Measurements from ENCODE around the gene KCNIP3.

KCNIP3 gene

GRCh38 chr2:95265182-95265581 is 32.0 kb upstream of the KCNIP3 start:
- ATAC-seq, result no peak
- TF ChIP-seq OSR1 (CRISPR knock-in tag; IDR thresholded peaks at IDR 0.05) (no peak), ARNTL (CRISPR knock-in tag; IDR thresholded peaks at IDR 0.05; ENCODE audit: borderline replicate concordance, low read depth) (no peak), GLIS3 (CRISPR knock-in tag; IDR thresholded peaks at IDR 0.05) (no peak), ISL1 (CRISPR knock-in tag; IDR thresholded peaks at IDR 0.05) (no peak), BACH2 (CRISPR knock-in tag; IDR thresholded peaks at IDR 0.05; ENCODE audit: borderline replicate concordance) (no peak), POU6F1 (CRISPR knock-in tag; IDR thresholded peaks at IDR 0.05; ENCODE audit: borderline replicate concordance, low read depth) (no peak), TOX (CRISPR knock-in tag; IDR thresholded peaks at IDR 0.05; ENCODE audit: borderline replicate concordance) (no peak), PPARA (CRISPR knock-in tag; IDR thresholded peaks at IDR 0.05; ENCODE audit: borderline replicate concordance) (no peak), SNAI2 (CRISPR knock-in tag; IDR thresholded peaks at IDR 0.05) (no peak), ZNF565 (CRISPR knock-in tag; conservative IDR thresholded peaks at IDR 0.05; ENCODE audit: low read depth) (no peak), ZNF70 (CRISPR knock-in tag; IDR thresholded peaks at IDR 0.05) (no peak), TSHZ2 (CRISPR knock-in tag; IDR thresholded peaks at IDR 0.05) (no peak), CREB5 (CRISPR knock-in tag; IDR thresholded peaks at IDR 0.05; ENCODE audit: low read depth) (no peak), CSRNP3 (CRISPR knock-in tag; IDR thresholded peaks at IDR 0.05) (no peak), ZFP3 (CRISPR knock-in tag; IDR thresholded peaks at IDR 0.05) (no peak), ZC3H10 (CRISPR knock-in tag; IDR thresholded peaks at IDR 0.05) (no peak), ZFP30 (CRISPR knock-in tag; IDR thresholded peaks at IDR 0.05) (no peak)

- ATAC-seq, result no peak
- TF ChIP-seq ZC3H10 (CRISPR knock-in tag; IDR thresholded peaks at IDR 0.05), result no peak
- TF ChIP-seq POU6F1 (CRISPR knock-in tag; IDR thresholded peaks at IDR 0.05; ENCODE audit: borderline replicate concordance, low read depth), result no peak
- TF ChIP-seq RARB (CRISPR knock-in tag; IDR thresholded peaks at IDR 0.05), result no peak
- TF ChIP-seq ZNF70 (CRISPR knock-in tag; IDR thresholded peaks at IDR 0.05), result no peak
- no peak for TF ChIP-seq PATZ1 (CRISPR knock-in tag; IDR thresholded peaks at IDR 0.05; ENCODE audit: borderline replicate concordance)
Measured at GRCh38 chr2:95266781-95267430, 30.2 kb upstream of the KCNIP3 start.
